Germinal center (tissue), 1 donor: Measurements from ENCODE around the gene TUBB2A.
"Not testable (repeated sequence)": the region's sequence is repeated elsewhere in the genome, so short reads cannot be mapped to it uniquely, and the experiment has no call there.

Experiments
- DNase-seq: peaks from one replicate; pipeline ENCODE4 v3.0.0; 2012; ENCODE audit warnings: mixed read lengths, low spot score

Gene TUBB2A

DNA sequence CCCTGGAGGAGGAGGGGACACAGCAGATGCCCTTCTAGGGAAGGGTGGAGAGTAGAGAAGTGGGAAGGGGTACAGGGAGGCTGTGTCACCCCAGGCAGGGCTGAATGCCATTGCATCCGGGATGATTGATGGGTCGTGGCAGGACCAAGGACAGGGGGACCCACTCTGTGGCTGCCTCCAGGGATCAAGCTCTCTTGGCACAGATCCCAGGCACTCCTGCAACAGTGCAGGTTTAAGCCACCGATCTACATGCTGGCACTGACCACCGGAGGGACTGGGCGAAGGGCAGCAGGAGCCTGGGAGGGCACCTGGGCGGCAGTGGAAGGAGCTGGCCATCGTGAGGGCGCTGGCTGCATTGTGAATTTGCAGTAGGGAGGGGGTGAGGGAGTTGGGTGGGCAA is 22.6 kb upstream of the TUBB2A start:
- not testable (repeated sequence) for DNase-seq

DNA sequence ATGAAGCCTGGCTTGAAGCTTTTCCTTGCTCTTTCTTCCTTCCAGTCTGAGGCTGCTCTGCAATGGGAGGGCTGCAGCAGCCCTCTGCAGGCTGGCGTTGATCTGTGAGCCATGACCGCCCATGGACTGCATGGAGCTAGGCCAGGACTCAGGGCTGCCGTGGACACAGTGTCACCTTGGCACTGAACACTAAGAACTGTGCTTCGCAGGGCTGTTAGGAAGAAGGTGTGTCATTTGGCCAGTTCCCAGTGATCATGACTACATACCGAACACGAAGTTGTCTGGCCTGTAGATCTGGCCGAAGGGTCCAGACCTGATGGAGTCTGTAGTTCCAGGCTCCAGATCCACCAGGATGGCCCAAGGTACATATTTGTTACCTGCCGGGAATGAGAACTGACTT is 21.3 kb upstream of the TUBB2A start:
- not testable (repeated sequence) for DNase-seq

DNA sequence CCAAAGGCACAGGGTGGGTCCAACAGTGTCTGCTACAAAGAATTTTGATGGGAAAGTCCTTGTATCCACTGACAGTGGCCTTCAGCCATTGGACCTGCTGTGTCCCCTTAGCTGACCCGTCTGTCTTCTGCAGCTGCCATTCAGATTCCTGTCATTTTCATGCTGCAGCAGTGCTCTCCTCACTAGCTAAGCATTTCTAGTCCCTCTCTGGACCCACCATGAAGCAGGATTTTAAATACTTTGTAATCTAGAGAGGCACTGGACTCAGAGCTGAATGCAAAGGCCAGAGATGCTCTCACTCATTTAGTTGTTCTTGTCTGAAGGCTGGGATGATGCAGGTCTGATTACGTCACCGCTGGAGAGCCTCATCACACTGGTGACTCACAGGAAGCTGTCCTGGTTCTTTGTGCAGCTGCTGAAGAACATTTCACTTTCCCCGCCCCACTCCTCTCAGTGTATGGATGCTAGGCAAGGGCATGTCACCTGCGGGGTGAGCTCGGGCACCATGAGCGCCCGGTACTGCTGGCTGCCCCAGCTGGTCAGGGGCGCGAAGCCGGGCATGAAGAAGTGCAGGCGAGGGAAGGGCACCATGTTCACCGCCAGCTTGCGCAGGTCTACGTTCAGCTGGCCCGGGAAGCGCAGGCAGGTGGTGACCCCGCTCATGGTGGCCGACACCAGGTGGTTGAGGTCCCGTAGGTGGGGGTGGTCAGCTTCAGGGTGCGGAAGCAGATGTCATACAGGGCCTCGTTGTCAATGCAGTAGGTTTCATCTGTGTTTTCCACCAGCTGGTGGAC is 19.4 kb upstream of the TUBB2A start:
- no peak for DNase-seq

DNA sequence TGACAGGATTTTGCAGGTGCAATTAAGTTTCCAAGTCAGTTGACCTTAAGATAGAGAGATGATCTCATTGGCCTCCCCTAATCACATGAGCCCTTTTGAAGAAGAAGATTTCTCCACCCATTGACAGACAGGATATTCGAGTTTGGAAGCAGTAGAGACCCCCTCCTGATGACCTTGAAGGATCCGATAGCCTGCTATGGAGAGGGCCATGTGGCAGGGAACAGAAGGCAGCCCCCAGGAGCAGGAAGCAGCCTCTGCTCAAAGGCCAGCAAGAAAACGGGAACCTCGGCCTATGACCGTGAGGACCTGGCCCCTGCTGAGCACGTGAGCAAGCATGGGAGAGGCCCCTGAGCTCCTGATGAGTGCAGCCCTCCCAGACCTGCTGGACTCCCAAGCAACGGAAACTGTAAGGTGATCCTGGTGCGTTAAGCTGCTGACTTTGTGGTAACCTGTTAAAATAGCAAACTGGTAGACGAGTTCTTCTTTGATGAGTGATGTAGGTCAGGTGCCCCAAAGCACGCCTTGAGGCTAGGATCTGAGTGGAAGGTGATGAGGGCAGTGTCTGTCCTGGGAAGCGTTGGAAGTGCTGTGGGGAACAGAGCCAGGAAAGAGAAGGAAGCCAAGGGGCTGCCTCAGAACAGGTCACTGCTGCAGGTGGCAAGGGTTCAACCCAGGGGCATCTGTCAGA is 18.5 kb upstream of the TUBB2A start:
- DNase-seq = no peak

DNA sequence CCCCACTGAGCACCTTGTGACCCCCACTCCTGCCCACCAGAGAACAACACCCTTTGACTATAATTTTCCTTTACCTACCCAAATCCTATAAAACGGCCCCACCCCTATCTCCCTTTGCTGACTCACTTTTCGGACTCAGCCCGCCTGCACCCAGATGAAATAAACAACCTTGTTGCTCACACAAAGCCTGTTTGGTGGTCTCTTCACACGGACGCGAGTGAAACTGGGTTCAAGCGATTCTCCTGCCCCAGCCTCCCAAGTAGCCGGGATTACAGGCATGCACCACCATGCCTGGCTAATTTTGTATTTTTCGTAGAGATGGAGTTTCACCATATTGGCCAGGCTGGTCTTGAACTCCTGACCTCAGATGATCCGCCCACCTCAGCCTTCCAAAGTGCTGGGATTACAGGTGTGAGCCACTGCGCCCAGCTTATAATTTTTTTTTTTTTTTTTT is 16.3 kb upstream of the TUBB2A start:
- DNase-seq = not testable (repeated sequence)

DNA sequence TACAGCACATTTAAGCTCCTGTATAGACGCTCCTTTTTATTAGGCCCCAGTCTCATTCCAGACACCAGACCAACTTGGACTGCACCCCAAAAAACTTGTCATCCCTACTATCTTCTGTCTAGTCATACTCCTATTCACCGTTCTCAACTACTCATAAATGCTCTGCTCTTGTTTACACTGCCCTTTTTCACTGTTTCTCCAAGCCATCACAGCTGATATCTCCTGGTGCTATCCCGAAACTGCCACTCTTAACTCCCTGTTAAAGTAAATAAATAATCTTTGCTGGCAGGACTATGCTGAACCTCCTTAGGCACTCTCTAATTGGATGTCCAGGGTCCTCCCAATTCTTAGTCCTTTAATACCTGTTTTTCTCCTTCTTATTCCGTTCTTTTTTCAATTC is 15.4 kb upstream of the TUBB2A start:
- not testable (repeated sequence) for DNase-seq

DNA sequence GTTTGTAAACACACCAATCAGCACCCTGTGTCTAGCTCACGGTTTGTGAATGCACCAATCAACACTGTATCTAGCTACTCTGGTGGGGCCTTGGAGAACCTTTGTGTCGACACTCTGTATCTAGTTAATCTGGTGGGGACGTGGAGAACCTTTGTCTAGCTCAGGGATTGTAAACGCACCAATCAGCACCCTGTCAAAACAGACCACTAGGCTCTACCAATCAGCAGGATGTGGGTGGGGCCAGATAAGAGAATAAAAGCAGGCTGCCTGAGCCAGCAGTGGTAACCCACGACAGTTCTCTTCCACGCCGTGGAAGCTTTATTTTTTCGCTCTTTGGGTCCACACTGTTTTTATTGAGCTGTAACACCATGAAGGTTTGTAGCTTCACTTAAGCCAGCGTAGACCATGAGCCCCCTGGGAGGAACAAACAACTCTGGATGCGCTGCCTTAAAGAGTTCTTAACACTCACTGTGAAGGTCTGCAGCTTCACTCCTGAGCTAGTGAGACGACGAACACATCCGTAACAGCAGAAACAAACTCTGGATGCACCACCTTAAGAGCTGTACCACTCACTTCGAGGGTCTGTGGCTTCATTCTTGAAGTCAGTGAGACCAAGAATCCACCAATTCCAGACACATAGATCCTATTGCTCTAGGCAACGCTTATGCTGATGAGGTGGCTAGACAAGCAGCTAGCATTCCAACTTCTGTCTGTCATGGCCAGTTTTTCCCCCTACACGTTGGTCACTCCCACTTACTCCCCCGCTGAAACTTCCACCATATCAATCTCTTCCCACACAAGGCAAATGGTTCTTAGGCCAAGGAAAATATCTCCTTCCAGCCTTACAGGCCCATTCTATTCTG is 14.2 kb upstream of the TUBB2A start:
- not testable (repeated sequence) for DNase-seq

DNA sequence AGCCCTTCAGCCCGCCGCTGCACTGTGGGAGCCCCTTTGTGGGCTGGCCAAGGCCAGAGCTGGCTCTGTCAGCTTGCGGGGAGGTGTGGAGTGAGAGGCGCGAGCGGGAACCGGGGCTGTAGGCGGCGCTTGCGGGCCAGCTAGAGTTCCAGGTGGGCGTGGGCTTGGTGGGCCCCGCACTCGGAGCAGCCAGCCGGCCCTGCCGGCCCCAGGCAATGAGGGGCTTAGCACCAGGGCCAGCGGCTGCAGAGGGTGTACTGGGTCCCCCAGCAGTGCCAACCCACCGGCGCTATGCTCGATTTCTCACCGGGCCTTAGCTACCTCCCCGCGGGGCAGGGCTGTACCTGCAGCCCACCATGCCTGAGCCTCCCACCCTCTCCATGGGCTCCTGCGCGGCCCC is 13.3 kb upstream of the TUBB2A start:
- not testable (repeated sequence) for DNase-seq

DNA sequence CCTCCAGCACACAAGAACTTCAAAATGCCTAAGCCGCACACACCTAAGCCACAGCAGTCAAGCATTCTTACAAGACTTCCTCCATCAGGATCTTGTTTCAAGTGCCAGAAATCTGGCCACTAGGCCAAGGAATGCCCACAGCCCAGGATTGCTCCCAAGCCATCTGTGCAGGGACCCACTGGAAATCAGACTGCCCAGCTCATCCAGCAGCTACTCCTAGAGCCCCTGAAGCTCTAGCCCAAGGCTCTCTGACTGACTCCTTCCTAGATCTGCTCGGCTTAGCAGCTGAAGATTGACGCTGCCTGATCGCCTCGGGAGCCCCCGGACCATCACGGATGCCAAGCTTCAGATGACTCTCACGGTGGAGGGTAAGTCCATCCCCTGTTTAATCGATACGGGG is 10.7 kb upstream of the TUBB2A start:
- not testable (repeated sequence) for DNase-seq

DNA sequence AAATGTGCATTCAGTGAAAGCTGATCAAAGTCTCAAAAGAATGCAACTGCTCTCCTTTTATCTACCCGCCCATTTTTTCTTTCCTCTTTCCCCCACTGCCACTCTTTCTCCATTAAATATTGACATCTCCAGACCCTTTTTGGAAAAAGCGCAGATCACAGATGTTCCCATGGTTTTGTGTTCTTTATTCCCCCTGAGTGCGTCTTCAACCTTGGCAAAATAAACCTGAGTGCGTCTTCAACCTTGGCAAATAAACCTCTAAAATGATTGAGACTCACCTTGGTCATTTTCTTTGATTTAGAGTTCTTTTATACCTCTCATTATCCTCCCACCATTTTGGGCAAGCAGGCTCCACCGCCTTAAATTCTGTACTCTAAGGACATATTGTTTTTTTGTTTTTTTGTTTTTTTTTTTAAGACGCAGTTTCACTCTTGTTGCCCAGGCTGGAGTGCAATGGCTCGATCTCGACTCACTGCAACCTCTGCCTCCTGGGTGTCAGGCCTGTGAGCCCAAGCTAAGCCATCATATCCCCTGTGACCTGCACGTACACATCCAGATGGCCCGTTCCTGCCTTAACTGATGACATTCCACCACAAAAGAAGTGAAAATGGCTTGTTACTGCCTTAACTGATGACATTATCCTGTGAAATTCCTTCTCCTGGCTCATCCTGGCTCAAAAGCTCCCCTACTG is 9.3 kb upstream of the TUBB2A start:
- not testable (repeated sequence) for DNase-seq

DNA sequence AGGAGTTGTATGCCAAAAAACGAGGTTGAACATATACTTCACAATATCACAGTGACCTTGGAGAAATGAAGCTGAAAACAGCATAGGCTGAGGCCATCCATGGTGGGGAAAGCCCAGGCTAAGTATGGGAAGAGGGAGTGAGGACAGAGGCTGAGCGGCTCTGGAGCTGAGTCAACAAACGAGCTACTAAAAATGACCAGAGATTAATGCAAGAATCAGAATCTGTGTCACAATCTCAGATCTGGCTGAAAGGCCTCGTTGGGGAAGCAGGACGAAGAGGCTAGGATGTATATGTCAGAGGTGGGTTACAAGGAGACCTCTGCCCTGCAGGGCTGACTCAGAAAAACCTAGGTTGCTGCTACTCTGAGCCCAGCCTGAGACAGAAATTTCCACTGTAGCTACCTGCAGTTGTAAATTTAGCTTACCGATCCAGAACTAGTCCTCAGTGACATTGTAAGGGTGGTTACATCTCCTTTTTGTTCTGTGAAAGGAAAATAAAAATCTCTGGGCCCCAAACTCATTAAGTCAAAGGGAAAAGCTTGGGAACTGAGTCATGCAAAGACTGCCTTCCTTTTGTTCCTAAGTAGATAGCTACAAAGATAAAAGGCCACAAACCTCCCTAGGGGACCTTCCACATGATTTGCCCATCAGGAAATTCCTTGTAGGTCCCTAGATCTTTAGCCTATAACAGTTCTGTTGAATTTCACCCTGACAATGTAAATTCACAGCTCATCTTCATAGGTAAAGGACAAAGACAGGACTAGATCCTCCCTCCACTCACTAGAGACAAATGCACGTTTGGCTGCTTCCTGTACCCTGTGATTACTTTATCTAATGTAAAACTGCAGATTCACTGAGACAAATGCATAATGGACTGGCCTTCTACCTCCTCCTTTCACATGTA is 8.5 kb upstream of the TUBB2A start:
- DNase-seq = no peak

DNA sequence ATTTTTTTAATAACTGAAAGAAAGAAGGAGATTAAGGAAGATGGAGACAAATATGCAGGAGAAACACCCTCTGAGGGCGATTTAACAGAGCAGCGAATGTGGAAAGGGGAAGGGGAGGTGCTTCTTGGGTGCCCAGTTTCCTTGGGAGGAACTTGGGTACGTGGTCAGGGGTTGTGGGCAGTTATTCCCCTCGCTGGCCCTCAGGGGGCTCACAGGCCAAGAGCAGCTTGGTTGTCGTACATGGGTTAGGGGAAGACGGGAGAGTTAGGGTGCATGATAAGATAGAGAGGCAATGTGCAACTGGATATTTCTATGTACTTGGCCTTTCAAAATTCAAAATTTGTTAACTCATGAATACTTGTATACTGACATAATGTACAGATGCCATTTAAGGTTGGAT is 7.0 kb upstream of the TUBB2A start:
- DNase-seq = no peak

DNA sequence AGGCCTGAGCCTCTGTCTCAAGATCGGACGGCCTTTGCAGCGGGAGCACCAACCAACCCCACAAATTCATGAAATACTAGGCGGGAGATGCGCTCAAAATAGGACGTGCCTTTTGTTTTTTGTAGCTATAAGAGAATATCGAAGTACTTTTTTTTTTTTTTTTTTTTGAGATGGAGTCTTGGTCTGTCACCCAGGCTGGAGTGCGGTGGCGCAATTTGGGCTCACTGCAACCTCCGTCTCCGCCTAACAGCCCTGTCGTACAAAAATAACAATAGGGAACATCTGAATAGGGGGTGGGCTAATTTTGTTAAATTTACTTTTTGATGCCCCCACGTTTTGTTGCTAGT is 5.9 kb upstream of the TUBB2A start:
- no peak for DNase-seq

DNA sequence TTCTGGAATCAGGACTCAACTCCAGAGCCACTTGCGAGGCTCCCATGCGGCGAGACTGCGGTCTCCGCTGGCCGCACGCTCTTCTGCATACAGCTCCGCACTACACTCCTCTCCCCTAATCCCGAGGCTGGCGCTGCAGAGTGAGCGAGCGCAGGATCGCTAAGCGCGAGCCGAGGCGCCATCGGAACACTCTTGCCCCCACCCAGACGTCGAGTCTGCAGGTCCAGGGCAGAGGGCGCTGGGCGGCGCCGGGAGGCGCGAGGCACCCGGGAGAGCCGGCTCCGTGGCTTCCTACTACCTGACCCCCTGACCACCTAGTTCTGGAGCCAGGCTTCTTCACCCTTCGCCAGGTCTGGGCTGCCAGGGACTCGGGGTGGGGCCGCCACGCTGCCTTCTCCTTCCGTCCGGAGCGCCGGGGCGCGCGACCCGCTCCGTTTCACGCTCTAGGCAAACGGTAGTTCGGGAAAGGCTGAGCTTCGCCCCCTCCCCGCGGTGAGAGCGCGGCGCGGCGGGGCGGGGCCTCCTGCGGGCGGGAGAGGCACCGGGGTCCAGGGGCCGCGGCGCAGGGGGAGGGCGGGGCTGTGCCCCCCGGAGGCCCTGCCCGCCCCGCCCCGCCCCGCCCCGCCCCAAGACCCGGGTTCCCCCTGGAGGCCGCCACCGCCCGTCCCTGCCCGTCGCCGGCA is 5.4 kb upstream of the TUBB2A start:
- peak; percentile 91 for DNase-seq

DNA sequence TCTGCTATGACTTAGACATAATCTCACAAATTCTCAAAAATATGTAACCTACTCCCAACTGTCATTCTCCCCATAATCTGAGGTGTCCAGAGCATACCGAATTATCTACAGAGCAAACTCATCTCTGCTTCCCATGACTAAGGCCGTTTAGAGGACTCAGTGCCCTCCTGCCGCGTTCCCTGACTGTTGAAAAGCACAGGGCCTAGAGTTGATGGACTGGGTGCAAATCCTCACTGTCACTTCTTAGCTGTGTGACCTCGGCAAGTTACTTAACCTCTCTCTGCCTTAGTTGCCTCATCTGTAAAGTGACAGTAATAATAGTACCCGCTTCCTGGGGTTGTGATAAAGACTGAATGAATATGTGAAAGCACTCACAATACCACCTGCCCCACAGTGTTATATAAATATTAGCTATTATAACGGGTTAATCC is 4.7 kb upstream of the TUBB2A start:
- DNase-seq = no peak

DNA sequence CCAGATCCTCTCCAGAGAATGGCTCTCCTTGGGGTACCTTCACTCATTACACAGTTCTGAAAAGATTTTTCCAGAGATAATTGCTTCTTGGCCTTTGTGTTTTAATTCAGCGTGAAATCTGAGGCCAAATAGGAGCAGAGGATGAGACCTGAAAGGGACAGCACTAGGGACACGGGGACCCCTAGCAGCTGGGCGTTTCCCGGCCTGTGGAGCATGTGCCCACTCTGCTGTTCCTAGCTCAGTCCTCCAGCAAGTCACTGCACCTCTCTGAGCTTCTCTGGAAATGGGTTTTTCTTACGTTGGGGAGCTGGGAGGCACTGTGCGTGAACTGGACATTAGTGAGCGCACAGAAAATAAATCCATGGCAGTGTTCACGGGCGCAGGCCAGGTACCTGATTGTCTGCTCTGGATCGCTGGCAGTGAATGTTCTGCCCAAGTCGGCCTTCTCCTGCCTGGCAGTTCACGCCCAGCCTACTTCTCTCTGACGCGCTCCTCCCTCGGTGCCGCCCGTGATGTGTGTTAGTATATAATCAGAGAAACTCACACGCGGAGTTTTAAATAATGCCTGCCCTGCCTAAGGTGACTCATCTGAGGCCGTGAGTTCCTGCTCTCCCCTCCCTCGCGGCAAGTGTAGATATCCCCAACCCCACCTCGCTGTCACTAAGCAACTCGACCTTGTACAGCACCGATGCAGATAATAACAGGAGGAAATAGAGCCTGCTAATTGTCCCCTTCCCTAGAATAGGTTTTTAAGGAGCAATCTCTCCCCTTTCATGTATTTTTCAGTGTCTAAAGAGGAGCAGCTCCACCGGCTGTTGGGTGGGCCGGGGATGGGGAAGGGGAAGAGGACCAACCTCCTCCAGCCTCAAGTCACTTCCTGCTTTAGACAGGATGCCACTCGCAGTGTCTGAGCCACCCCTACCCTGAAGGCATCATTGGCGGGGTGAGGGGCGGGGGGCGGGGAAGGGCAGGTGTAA is 2.7 kb upstream of the TUBB2A start:
- peak; percentile 25 for DNase-seq

DNA sequence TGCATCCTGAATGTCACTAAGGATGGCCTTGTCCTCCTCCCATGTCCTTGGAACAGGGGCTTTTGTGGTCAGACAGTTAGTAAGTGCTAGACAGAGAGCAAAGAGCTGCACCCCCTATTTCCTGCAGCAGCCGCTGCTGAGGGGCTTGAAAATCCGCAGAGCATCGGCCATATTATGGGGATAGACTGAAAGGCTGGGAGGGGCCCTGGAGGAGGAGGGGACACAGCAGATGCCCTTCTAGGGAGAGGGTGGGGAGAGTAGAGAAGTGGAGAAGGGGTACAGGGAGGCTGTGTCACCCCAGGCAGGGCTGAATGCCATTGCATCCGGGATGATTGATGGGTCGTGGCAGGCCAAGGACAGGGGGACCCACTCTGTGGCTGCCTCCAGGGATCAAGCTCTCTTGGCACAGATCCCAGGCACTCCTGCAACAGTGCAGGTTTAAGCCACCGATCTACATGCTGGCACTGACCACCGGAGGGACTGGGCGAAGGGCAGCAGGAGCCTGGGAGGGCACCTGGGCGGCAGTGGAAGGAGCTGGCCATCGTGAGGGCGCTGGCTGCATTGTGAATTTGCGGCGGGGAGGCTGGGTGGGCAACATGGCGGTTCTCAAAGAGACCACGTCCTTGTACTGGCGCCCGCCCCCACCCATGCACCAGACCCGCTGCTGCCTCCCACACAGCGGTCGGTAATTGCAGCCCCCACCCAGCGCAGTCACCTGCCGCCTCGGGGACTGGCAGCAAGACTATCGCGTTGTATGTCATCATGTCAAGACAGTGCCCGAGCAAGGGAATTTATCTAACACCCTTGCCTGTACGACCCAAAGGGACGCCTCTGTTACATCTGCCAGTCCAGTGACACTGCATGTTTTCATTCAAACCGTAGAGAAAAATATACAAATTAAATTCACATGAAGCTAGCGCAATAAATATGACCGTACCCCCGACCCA is 887 bp downstream of the TUBB2A start:
- peak; percentile 23 for DNase-seq

DNA sequence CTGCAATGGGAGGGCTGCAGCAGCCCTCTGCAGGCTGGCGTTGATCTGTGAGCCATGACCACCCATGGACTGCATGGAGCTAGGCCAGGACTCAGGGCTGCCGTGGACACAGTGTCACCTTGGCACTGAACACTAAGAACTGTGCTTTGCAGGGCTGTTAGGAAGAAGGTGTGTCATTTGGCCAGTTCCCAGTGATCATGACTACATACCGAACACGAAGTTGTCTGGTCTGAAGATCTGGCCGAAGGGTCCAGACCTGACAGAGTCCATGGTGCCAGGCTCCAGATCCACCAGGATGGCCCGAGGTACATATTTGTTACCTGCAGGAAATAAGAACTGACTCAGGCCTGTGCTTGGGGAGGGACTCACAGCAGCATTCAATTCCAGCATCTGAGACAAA is 1.9 kb downstream of the TUBB2A start:
- DNase-seq = not testable (repeated sequence)
